ENCODE measurements around the gene CBR1.

DNA sequence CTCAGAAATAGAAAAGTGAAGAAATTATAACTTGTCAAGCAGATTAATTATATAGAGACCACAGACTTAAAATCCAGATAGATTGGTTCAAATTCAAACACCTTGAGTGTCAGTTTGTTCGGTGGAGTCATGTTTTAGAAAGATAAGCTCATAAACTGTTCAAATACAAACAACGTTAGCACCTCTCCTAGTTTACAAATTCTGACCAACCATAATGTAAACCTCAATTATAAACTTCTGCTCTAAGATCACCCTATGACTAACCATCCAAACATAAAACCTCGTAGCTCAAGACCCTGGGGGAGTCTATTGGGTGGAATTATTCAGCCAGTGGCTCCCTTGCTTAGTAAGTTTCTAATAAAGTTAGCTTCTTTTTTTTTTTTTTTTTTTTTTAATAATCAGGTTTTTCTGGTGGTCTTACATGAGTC is 12.4 kb downstream of the CBR1 start:
- no peak for TF ChIP-seq EZH2 (IDR thresholded peaks at IDR 0.05; ENCODE audit: borderline replicate concordance, insufficient read depth, low read depth, low read length, poor library complexity, severe bottlenecking)
- TF ChIP-seq, protein P1, sequence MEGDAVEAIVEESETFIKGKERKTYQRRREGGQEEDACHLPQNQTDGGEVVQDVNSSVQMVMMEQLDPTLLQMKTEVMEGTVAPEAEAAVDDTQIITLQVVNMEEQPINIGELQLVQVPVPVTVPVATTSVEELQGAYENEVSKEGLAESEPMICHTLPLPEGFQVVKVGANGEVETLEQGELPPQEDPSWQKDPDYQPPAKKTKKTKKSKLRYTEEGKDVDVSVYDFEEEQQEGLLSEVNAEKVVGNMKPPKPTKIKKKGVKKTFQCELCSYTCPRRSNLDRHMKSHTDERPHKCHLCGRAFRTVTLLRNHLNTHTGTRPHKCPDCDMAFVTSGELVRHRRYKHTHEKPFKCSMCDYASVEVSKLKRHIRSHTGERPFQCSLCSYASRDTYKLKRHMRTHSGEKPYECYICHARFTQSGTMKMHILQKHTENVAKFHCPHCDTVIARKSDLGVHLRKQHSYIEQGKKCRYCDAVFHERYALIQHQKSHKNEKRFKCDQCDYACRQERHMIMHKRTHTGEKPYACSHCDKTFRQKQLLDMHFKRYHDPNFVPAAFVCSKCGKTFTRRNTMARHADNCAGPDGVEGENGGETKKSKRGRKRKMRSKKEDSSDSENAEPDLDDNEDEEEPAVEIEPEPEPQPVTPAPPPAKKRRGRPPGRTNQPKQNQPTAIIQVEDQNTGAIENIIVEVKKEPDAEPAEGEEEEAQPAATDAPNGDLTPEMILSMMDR (IDR thresholded peaks at IDR 0.05) = no peak

Measured in B cell (primary cell).